DND-41 (cell line): Measurements from ENCODE around the gene CACHD1.

ENCODE experiments used
- EZH2 ChIP-seq: IDR thresholded peaks from 3 replicates; pipeline ENCODE4 v1.6.1; 2012; ENCODE audit warnings: borderline replicate concordance, low read depth, mild to moderate bottlenecking, moderate library complexity, low read length, inconsistent platforms; ENCODE audit not compliant: severe bottlenecking
- TF ChIP-seq, protein P1 (sequence below): IDR thresholded peaks from 2 replicates; pipeline ENCODE4 v1.5.1; 2012; ENCODE audit warnings: borderline replicate concordance, low read length, moderate library complexity, mild to moderate bottlenecking; ENCODE audit not compliant: poor library complexity, severe bottlenecking; ENCODE audit errors: extremely low read depth

DNA sequence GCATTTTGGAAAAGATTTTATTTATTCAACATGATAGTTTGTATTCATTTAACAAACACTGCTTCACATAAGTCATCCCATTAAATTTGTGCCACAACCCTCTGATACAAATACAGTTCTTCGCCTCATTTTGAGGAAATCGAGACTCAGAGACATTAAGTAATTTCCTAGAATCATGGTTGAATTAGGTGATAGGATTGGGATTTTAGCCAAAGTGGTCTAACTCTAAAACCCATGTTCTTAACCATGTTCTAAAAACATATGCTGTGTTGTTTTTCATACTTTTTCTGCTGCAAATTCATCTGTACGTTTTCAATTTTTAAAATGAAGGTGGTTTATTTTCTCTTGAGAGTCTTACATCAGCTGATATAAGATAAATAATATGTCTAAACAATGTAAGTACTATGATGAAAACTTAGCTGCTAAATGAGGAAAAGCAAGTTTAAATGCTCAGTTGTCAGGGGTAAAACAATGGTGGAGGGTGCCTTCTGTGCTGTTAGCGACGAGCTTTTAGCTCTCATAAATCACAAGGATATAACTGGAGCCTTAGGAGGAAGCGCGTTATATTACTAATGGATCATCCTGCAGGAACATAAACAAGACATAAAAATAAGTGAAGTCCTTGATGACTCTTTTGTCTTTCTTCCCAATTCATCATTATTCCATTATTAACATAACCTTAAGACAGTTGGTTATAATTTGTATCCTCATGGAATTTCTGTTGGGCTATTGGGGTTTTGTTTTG is 97.7 kb downstream of the CACHD1 start:
- TF ChIP-seq, protein P1, sequence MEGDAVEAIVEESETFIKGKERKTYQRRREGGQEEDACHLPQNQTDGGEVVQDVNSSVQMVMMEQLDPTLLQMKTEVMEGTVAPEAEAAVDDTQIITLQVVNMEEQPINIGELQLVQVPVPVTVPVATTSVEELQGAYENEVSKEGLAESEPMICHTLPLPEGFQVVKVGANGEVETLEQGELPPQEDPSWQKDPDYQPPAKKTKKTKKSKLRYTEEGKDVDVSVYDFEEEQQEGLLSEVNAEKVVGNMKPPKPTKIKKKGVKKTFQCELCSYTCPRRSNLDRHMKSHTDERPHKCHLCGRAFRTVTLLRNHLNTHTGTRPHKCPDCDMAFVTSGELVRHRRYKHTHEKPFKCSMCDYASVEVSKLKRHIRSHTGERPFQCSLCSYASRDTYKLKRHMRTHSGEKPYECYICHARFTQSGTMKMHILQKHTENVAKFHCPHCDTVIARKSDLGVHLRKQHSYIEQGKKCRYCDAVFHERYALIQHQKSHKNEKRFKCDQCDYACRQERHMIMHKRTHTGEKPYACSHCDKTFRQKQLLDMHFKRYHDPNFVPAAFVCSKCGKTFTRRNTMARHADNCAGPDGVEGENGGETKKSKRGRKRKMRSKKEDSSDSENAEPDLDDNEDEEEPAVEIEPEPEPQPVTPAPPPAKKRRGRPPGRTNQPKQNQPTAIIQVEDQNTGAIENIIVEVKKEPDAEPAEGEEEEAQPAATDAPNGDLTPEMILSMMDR: no peak
- TF ChIP-seq EZH2: no peak
